Measurements from ENCODE around the gene ASPHD1. TPM values are rescaled to one million over a fixed set of nuclear protein-coding genes. Genes with fewer than 3 reads are reported as not detected.

The ASPHD1 gene
- total RNA-seq, 4 donors from 2014 or later: not detected

- WGBS, 2 donors: 31% methylated on average over 11 of the region's 11 CpGs
- intact Hi-C loops (cut with DNase I; ENCODE audit: low total_unique reads): no loop called here
- no peak overlapping the region for H3K4me3 ChIP-seq (ENCODE audit: low read depth, poor library complexity, severe bottlenecking)
- TF ChIP-seq POLR2A (IDR thresholded peaks at IDR 0.05) (no peak), CTCF (IDR thresholded peaks at IDR 0.05) (no peak)
- peak; percentile 43 to 78 for DNase-seq (ENCODE audit: low spot score in 2 of 2)
Measured at GRCh38 chr16:29943846-29944799, 43.8 kb downstream of the ASPHD1 start.

GRCh38 chr16:29947897-29948296, 47.6 kb downstream of the ASPHD1 start:
- DNase-seq (ENCODE audit: low spot score in 2 of 2): no peak
- WGBS, 2 donors: 86 to 88% methylated on average over 2 of the region's 2 CpGs
- TF ChIP-seq POLR2A (IDR thresholded peaks at IDR 0.05) (no peak), CTCF (IDR thresholded peaks at IDR 0.05) (no peak)
- no peak overlapping the region for H3K4me3 ChIP-seq (ENCODE audit: low read depth, poor library complexity, severe bottlenecking)
- intact Hi-C loops (cut with DNase I; ENCODE audit: low total_unique reads): no loop called here

- intact Hi-C loops (cut with DNase I; ENCODE audit: low total_unique reads): no loop called here
- TF ChIP-seq CTCF (IDR thresholded peaks at IDR 0.05) (no peak), POLR2A (IDR thresholded peaks at IDR 0.05) (no peak)
- 93 to 94% methylated on average over 4 of the region's 4 CpGs for WGBS, 2 donors
- DNase-seq (ENCODE audit: low spot score in 2 of 2): no peak
- no peak overlapping the region for H3K4me3 ChIP-seq (ENCODE audit: low read depth, poor library complexity, severe bottlenecking)
Measured at GRCh38 chr16:29950806-29951461, 50.6 kb downstream of the ASPHD1 start.

GRCh38 chr16:29951625-29952365, 51.5 kb downstream of the ASPHD1 start:
- H3K4me3 ChIP-seq (ENCODE audit: low read depth, poor library complexity, severe bottlenecking): no peak overlapping the region
- intact Hi-C loops (cut with DNase I; ENCODE audit: low total_unique reads): no loop called here
- WGBS, 2 donors: 89 to 94% methylated on average over 8 of the region's 8 CpGs
- TF ChIP-seq CTCF (IDR thresholded peaks at IDR 0.05) (no peak), POLR2A (IDR thresholded peaks at IDR 0.05) (no peak)
- DNase-seq (ENCODE audit: low spot score in 2 of 2): no peak

Other genes starting within 250 kb of the ASPHD1 start
- 1 to 10 TPM; 4.0 to 5.7 (median 4.7) TPM for gene SPN, start 237.2 kb upstream of the ASPHD1 start, total RNA-seq
- 1 to 10 TPM; 1.9 to 3.6 (median 2.7) TPM for gene QPRT, start 221.3 kb upstream of the ASPHD1 start, total RNA-seq
- 1 to 10 TPM in 1 of 4 donors, under 1 TPM in 1, not detected in 2; 0.27 to 1.1 TPM for gene C16orf54, start 154.5 kb upstream of the ASPHD1 start, total RNA-seq
- gene ZG16, start 122.2 kb upstream of the ASPHD1 start, total RNA-seq: not detected
- gene KIF22, start 109.7 kb upstream of the ASPHD1 start, total RNA-seq: 10 to 100 TPM; 36.8 to 81.2 (median 44.9) TPM
- gene MAZ, start 94.0 kb upstream of the ASPHD1 start, total RNA-seq: 100 to 1,000 TPM in 1 of 4 donors, 10 to 100 TPM in 3; 62.1 to 101 (median 84.8) TPM
- 1 to 10 TPM in 3 of 4 donors, not detected in 1; 1.1 to 3.6 (median 1.4) TPM for gene PRRT2, start 88.3 kb upstream of the ASPHD1 start, total RNA-seq
- 10 to 100 TPM; 28.0 to 33.5 (median 32.1) TPM for gene PAGR1, start 84.3 kb upstream of the ASPHD1 start, total RNA-seq
- 10 to 100 TPM; 58.2 to 94.1 (median 70.4) TPM for gene MVP, start 80.0 kb upstream of the ASPHD1 start, total RNA-seq
- 100 to 1,000 TPM in 3 of 4 donors, 10 to 100 TPM in 1; 83.4 to 122 (median 108) TPM for gene CDIPT, start 37.3 kb upstream of the ASPHD1 start, total RNA-seq
- gene SEZ6L2, start 938 bp upstream of the ASPHD1 start, total RNA-seq: 100 to 1,000 TPM in 1 of 4 donors, 1 to 10 TPM in 3; 1.4 to 100 (median 3.1) TPM
- 10 to 100 TPM; 19.7 to 34.4 (median 26.0) TPM for gene KCTD13, start 25.7 kb downstream of the ASPHD1 start, total RNA-seq
- gene TMEM219, start 61.6 kb downstream of the ASPHD1 start, total RNA-seq: 100 to 1,000 TPM; 118 to 143 (median 130) TPM
- 10 to 100 TPM; 35.5 to 47.9 (median 38.1) TPM for gene TAOK2, start 73.4 kb downstream of the ASPHD1 start, total RNA-seq
- 10 to 100 TPM; 13.7 to 28.9 (median 21.5) TPM for gene HIRIP3, start 95.1 kb downstream of the ASPHD1 start, total RNA-seq
- gene INO80E, start 95.8 kb downstream of the ASPHD1 start, total RNA-seq: 100 to 1,000 TPM in 1 of 4 donors, 10 to 100 TPM in 3; 40.9 to 157 (median 61.8) TPM
- 1 to 10 TPM in 1 of 4 donors, under 1 TPM in 2, not detected in 1; 0.21 to 2.6 (median 0.69) TPM for gene DOC2A, start 110.5 kb downstream of the ASPHD1 start, total RNA-seq
- not detected for gene C16orf92, start 122.7 kb downstream of the ASPHD1 start, total RNA-seq
- gene TLCD3B, start 130.8 kb downstream of the ASPHD1 start, total RNA-seq: not detected
- 100 to 1,000 TPM; 836 to 988 (median 910) TPM for gene ALDOA, start 165.3 kb downstream of the ASPHD1 start, total RNA-seq
- 10 to 100 TPM; 53.3 to 75.4 (median 67.4) TPM for gene PPP4C, start 175.5 kb downstream of the ASPHD1 start, total RNA-seq
- gene TBX6, start 191.4 kb downstream of the ASPHD1 start, total RNA-seq: 1 to 10 TPM; 2.6 to 7.2 (median 3.8) TPM
- gene YPEL3, start 195.7 kb downstream of the ASPHD1 start, total RNA-seq: 100 to 1,000 TPM; 185 to 351 (median 229) TPM
- 10 to 100 TPM in 3 of 4 donors, 1 to 10 TPM in 1; 7.4 to 15.2 (median 11.6) TPM for gene GDPD3, start 213.0 kb downstream of the ASPHD1 start, total RNA-seq
- 10 to 100 TPM; 39.6 to 62.3 (median 49.6) TPM for gene MAPK3, start 222.7 kb downstream of the ASPHD1 start, total RNA-seq

Data from lower leg skin (tissue), 4 donors.